PFSK-1 (cell line): ENCODE data around the gene RAD23B.

Experiments used
- REST ChIP-seq, 2 experiments: IDR thresholded peaks; 2 replicates each; pipeline versions ENCODE4 v1.6.1 to v1.8.0; 2011 to 2012; ENCODE audit warnings: low read depth in 2 of 2, low read length in 2 of 2, control low read depth in 1 of 2, inconsistent platforms in 1 of 2, mild to moderate bottlenecking in 1 of 2, moderate library complexity in 1 of 2; ENCODE audit not compliant: insufficient read depth in 1 of 2
- SIN3A ChIP-seq: IDR thresholded peaks from 2 replicates; pipeline ENCODE4 v1.6.1; 2012; ENCODE audit warnings: mild to moderate bottlenecking, low read length, moderate library complexity, borderline replicate concordance; ENCODE audit not compliant: insufficient read depth

- TF ChIP-seq REST (IDR thresholded peaks at IDR 0.05; ENCODE audit: insufficient read depth in 1 of 2, low read depth in 2 of 2, low read length in 2 of 2) (no peak), SIN3A (no peak)
These were observed 11.7 kb downstream of the RAD23B start for GRCh38 chr9:107294756-107295155.
